GM12878 (cell line): ENCODE measurements around the gene PAFAH2. TPM values are rescaled to one million over a fixed set of nuclear protein-coding genes. Genes with fewer than 3 reads are reported as not detected.
A peak's percentile ranks its signal among the peaks of the same experiment; 100 is the strongest.

Source experiments
- ATAC-seq: fragments of 200-7000 bp; cut with Tn5 transposase; 3 replicates; pipeline ENCODE4 v1.9.1; 2020; ENCODE audit warnings: mild to moderate bottlenecking, moderate library complexity
- BruUV-seq: library from RNA; stranded (reverse); fragments of 400-500 nt; replicated peaks from 2 replicates; lab custom pipeline; 2021; lab: Mats Ljungman, UMichigan
- CTCF ChIA-PET: fragments of 300-600 bp; sonication (Branson Sonifier 250); formaldehyde crosslinking; extraction: SDS; loops from one replicate; lab custom pipeline; 2021; ENCODE audit warnings: inconsistent platforms; lab: Yijun Ruan, JAX
- POLR2A ChIA-PET: fragments of 350-600 bp; formaldehyde crosslinking; extraction: SDS; loops from one replicate; lab custom pipeline; 2021; ENCODE audit warnings: inconsistent platforms; lab: Charles Lee
- RAD21 ChIA-PET: fragments of 300-600 bp; sonication (Branson Sonifier 250); formaldehyde crosslinking; loops from one replicate; lab custom pipeline; 2023; ENCODE audit warnings: antibody characterized with exemption; ENCODE audit not compliant: unreplicated experiment; lab: Charles Lee
- SMC1A ChIA-PET: fragments of 300-600 bp; sonication (Branson Sonifier 250); formaldehyde crosslinking; loops from one replicate; lab custom pipeline; 2023; ENCODE audit not compliant: unreplicated experiment, uncharacterized antibody; lab: Charles Lee
- DNase-seq: peaks from one replicate; pipeline ENCODE4 v3.0.0-alpha.2; 2011; ENCODE audit warnings: low read depth, low spot score
- FAIRE-seq: peaks from 3 replicates; lab custom pipeline; 2011; peaks lifted over from hg19 to GRCh38; lab: Jason Lieb, UNC
- H2AFZ ChIP-seq: 2 replicates; pipeline ENCODE4 v1.6.0; 2011; ENCODE audit warnings: low read depth, low read length, control low read depth; ENCODE audit not compliant: control insufficient read depth
- H3K27ac ChIP-seq: 2 replicates; pipeline ENCODE4 v1.5.1; 2011; ENCODE audit warnings: control low read depth; ENCODE audit not compliant: control insufficient read depth, insufficient read depth
- H3K27me3 ChIP-seq, 2 experiments: replicated peaks in 1 of 2; 2 replicates each; pipeline versions ENCODE4 v1.6.0 to v1.6.1; 2011; ENCODE audit warnings: low read length in 1 of 2; ENCODE audit not compliant: control insufficient read depth in 2 of 2, insufficient read depth in 2 of 2
- H3K36me3 ChIP-seq, 2 experiments: 2 replicates each; pipeline ENCODE4 v1.5.1; 2011; ENCODE audit warnings: low read length in 1 of 2; ENCODE audit not compliant: control insufficient read depth in 2 of 2, insufficient read depth in 2 of 2
- H3K4me1 ChIP-seq: 2 replicates; pipeline ENCODE4 v1.6.1; 2011; ENCODE audit warnings: mild to moderate bottlenecking, low read length, moderate library complexity, mixed read lengths; ENCODE audit not compliant: control insufficient read depth, insufficient read depth
- H3K4me2 ChIP-seq: 2 replicates; pipeline ENCODE4 v1.6.0; 2011; ENCODE audit warnings: control low read depth; ENCODE audit not compliant: control insufficient read depth, insufficient read depth
- H3K4me3 ChIP-seq: fragments of 200-600 bp; sonication (generic); 2 replicates; pipeline ENCODE4 v1.5.1; 2016
- H3K79me2 ChIP-seq: 2 replicates; pipeline ENCODE4 v1.6.0; 2011; ENCODE audit warnings: low read length; ENCODE audit not compliant: control insufficient read depth, insufficient read depth
- H3K9ac ChIP-seq: 2 replicates; pipeline ENCODE4 v1.8.0; 2011; ENCODE audit warnings: low read length, control low read depth, mixed read lengths; ENCODE audit not compliant: control insufficient read depth, insufficient read depth
- H3K9me3 ChIP-seq: replicated peaks from 3 replicates; pipeline ENCODE4 v1.5.1; 2011; ENCODE audit warnings: mild to moderate bottlenecking, low read length; ENCODE audit not compliant: control insufficient read depth, insufficient read depth
- H4K20me1 ChIP-seq: 2 replicates; pipeline ENCODE4 v1.6.0; 2011; ENCODE audit not compliant: control insufficient read depth, insufficient read depth
- GABPA ChIP-seq: IDR thresholded peaks from 2 replicates; pipeline ENCODE4 v1.6.1; 2014; ENCODE audit warnings: antibody characterized with exemption, low read depth, mild to moderate bottlenecking, inconsistent platforms
- MLLT1 ChIP-seq: fragments of 450-650 bp; IDR thresholded peaks from 2 replicates; pipeline ENCODE4 v1.6.1; 2016; ENCODE audit warnings: mild to moderate bottlenecking
- PAX8 ChIP-seq: fragments of 450-650 bp; IDR thresholded peaks from 2 replicates; pipeline ENCODE4 v1.6.1; 2017; ENCODE audit warnings: mild to moderate bottlenecking, moderate library complexity
- PBX3 ChIP-seq: IDR thresholded peaks from 2 replicates; pipeline ENCODE4 v1.6.1; 2011; ENCODE audit warnings: mild to moderate bottlenecking, low read depth, low read length, moderate library complexity; ENCODE audit not compliant: insufficient replicate concordance
- POLR2AphosphoS5 ChIP-seq: IDR thresholded peaks from 2 replicates; pipeline ENCODE4 v1.6.1; 2011; ENCODE audit warnings: mild to moderate bottlenecking, low read length, inconsistent platforms
- SKIL ChIP-seq: fragments of 450-650 bp; IDR thresholded peaks from 2 replicates; pipeline ENCODE4 v1.6.1; 2017; ENCODE audit warnings: mild to moderate bottlenecking, low read depth, inconsistent platforms; ENCODE audit not compliant: poor library complexity, severe bottlenecking
- TCF12 ChIP-seq: IDR thresholded peaks from 2 replicates; pipeline ENCODE4 v1.6.1; 2011; ENCODE audit warnings: low read depth, mild to moderate bottlenecking, low read length
- ZNF207 ChIP-seq: fragments of 450-650 bp; IDR thresholded peaks from 2 replicates; pipeline ENCODE4 v1.6.1; 2014; ENCODE audit warnings: antibody characterized with exemption, mild to moderate bottlenecking, borderline replicate concordance
- ZNF384 ChIP-seq: IDR thresholded peaks from 2 replicates; pipeline ENCODE4 v1.6.1; 2012; ENCODE audit warnings: low read depth, mild to moderate bottlenecking, low read length, improper control_type of control experiment, borderline replicate concordance
- WGBS: methylation state at CpG from one replicate; pipeline ENCODE4 v1.1.6; 2016; ENCODE audit warnings: low lambda C conversion rate; ENCODE audit not compliant: insufficient replicate concordance, insufficient coverage; ENCODE audit errors: missing lambda C conversion rate; 5-methylcytosine and 5-hydroxymethylcytosine counted together
- in situ Hi-C: fragments of 300-500 bp; cut with MboI; formaldehyde crosslinking; loops from 9 replicates; pipeline ENCODE4 v1.14.3; 2018; ENCODE audit warnings: mixed read lengths
- intact Hi-C: fragments of 100-400 bp; cut with micrococcal nuclease; formaldehyde crosslinking; loops from one replicate; pipeline ENCODE4 v1.14.2; 2022; ENCODE audit not compliant: unreplicated experiment
- polyA plus RNA-seq, 11 experiments: library from polyadenylated mRNA; depleted of rRNA in 4 of 11; unstranded in 6 of 11; stranded (reverse) in 5 of 11; fragments of >200 nt; fragmentation: Nextera tagmentation in 4 of 11; fragmentation: Illumina TruSeq in 1 of 11; extraction: Ambion mirVana in 4 of 11; extraction: Trizol in 1 of 11; gene quantifications; 1 replicate in 1 of 11; 2 replicates in 10 of 11; pipeline versions ENCODE4 v1.2.1 to v1.2.3, GENCODE V29; 2011 to 2016; ENCODE audit warnings: inconsistent platforms in 2 of 11, missing spikeins in 2 of 11, low read depth in 1 of 11
- total RNA-seq, 4 experiments: library from RNA; depleted of rRNA in 3 of 4; stranded (reverse); fragments of >200 nt in 3 of 4; fragmentation: Illumina TruSeq in 1 of 4; extraction: Trizol in 1 of 4; gene quantifications; 2 replicates each; pipeline versions ENCODE4 v1.2.1 to v1.2.3, GENCODE V29; 2013 to 2021

PAFAH2 gene
- total and polyA plus RNA-seq, 10 of the 15 experiments (the other 5 are each of a cell fraction or from before 2014, with no cell fraction given) = 3.0 to 9.5 (median 6.5) TPM

GRCh38 chr1:26012864-26013263 lies 15.0 kb upstream of the PAFAH2 start:
- ATAC-seq = no peak
- H3K27me3 ChIP-seq = no peaks in the 10 kb centered on the region
- ChIA-PET POLR2A (no interaction called here), RAD21 (no interaction called here), CTCF (interaction anchor here (1.0 to 1.1 kb wide), 2 partner anchors 24 to 117 kb away, joined by 3 to 4 read pairs; no protein-coding TSS in a partner anchor), SMC1A (no interaction called here)
- H3K4me1 ChIP-seq = peaks cover 4% of the 10 kb centered on the region; the same call in 1 of the 2 replicates
- no peak overlapping the region for H3K4me2 ChIP-seq
- no peak overlapping the region for H3K4me3 ChIP-seq
- no peak overlapping the region for H2AFZ ChIP-seq
- H3K27ac ChIP-seq = no peak overlapping the region
- no peaks in the 10 kb centered on the region for H3K36me3 ChIP-seq
- H3K79me2 ChIP-seq = no peaks in the 10 kb centered on the region
- intact Hi-C loops (no loop called here), in situ Hi-C loops (no loop called here)
- no peaks in the 10 kb centered on the region for H3K9me3 ChIP-seq
- no TSS peak for BruUV-seq
- no peaks in the 10 kb centered on the region for H4K20me1 ChIP-seq
- no peak for DNase-seq
- TF ChIP-seq POLR2AphosphoS5 = no peak
- no peak for TF ChIP-seq ZNF207
- no peak for TF ChIP-seq PAX8
- no peak for FAIRE-seq
- WGBS = 0% methylated on average over 3 of the region's 3 CpGs
- H3K9ac ChIP-seq = no peak overlapping the region

- WGBS = 58% methylated on average over 3 of the region's 3 CpGs
- no peaks in the 10 kb centered on the region for H3K79me2 ChIP-seq
- ChIA-PET POLR2A (no interaction called here), CTCF (interaction anchor here (0.5 to 2.1 kb wide), 4 partner anchors 116 to 746 kb away, joined by 3 to 16 read pairs (median 3); no protein-coding TSS in a partner anchor), RAD21 (interaction anchor here (2.0 kb wide), 1 partner anchor 115 kb away, joined by 5 read pairs; no protein-coding TSS in a partner anchor), SMC1A (interaction anchor here (0.5 to 1.0 kb wide), 4 partner anchors 9 to 222 kb away, joined by 3 to 4 read pairs (median 3); no protein-coding TSS in a partner anchor)
- H3K27me3 ChIP-seq = no peaks in the 10 kb centered on the region; a peak in 1 of 4 replicates
- H3K4me2 ChIP-seq = no peak overlapping the region
- no peak overlapping the region for H3K9ac ChIP-seq
- no peak overlapping the region for H3K4me3 ChIP-seq
- ATAC-seq = peak; percentile 34
- in situ Hi-C loops = no loop called here
- H3K4me1 ChIP-seq = no peaks in the 10 kb centered on the region
- no peak overlapping the region for H3K27ac ChIP-seq
- no peaks in the 10 kb centered on the region for H4K20me1 ChIP-seq
- no peak overlapping the region for H2AFZ ChIP-seq
- no peaks in the 10 kb centered on the region for H3K36me3 ChIP-seq
- H3K9me3 ChIP-seq = no peaks in the 10 kb centered on the region
- intact Hi-C loops = no loop called here
- no peak for DNase-seq
- no TSS peak for BruUV-seq
- FAIRE-seq = no peak
- TF ChIP-seq SKIL (no peak), PBX3 (no peak), GABPA (no peak), POLR2AphosphoS5 (no peak), TCF12 (no peak), ZNF384 (no peak), MLLT1 (no peak)
These were observed 13.0 kb upstream of the PAFAH2 start for GRCh38 chr1:26010825-26011224.
